Measurements from ENCODE around the gene UMAD1.

UMAD1 gene

GRCh38 chr7:7851381-7851780, 210.8 kb downstream of the UMAD1 start:
- Histone ChIP-seq H3K4me3 (ENCODE audit: low read length) (no peak overlapping the region), H3K27ac (ENCODE audit: low read length) (no peak overlapping the region), H3K4me1 (ENCODE audit: control insufficient read depth, insufficient read depth, low read length) (no peaks in the 10 kb centered on the region), H3K36me3 (ENCODE audit: control insufficient read depth, insufficient read depth, low read length) (peaks cover 3% of the 10 kb centered on the region), H3K27me3 (ENCODE audit: control insufficient read depth, insufficient read depth, low read length) (no peaks in the 10 kb centered on the region), H3K9me3 (ENCODE audit: control insufficient read depth, insufficient read depth, low read length) (peaks cover 3% of the 10 kb centered on the region)
- no peak for DNase-seq (ENCODE audit: low read depth, low spot score)
- no CpG with 5 or more reads among the region's 1 CpG for WGBS (ENCODE audit: insufficient coverage, insufficient read length)

GRCh38 chr7:7851991-7852390, 211.4 kb downstream of the UMAD1 start:
- Histone ChIP-seq H3K27ac (ENCODE audit: low read length) (no peak overlapping the region), H3K4me1 (ENCODE audit: control insufficient read depth, insufficient read depth, low read length) (no peaks in the 10 kb centered on the region), H3K27me3 (ENCODE audit: control insufficient read depth, insufficient read depth, low read length) (no peaks in the 10 kb centered on the region), H3K9me3 (ENCODE audit: control insufficient read depth, insufficient read depth, low read length) (peaks cover 3% of the 10 kb centered on the region), H3K36me3 (ENCODE audit: control insufficient read depth, insufficient read depth, low read length) (peaks cover 3% of the 10 kb centered on the region), H3K4me3 (ENCODE audit: low read length) (no peak overlapping the region)
- DNase-seq (ENCODE audit: low read depth, low spot score), result no peak
- WGBS (ENCODE audit: insufficient coverage, insufficient read length), result no CpG with 5 or more reads among the region's 3 CpGs

- Histone ChIP-seq H3K4me3 (ENCODE audit: low read length) (no peak overlapping the region), H3K9me3 (ENCODE audit: control insufficient read depth, insufficient read depth, low read length) (peaks cover 3% of the 10 kb centered on the region), H3K27ac (ENCODE audit: low read length) (no peak overlapping the region), H3K4me1 (ENCODE audit: control insufficient read depth, insufficient read depth, low read length) (0 out of 2 replicates have a peak, but pooled peaks cover 2% of the 10 kb centered on the region), H3K27me3 (ENCODE audit: control insufficient read depth, insufficient read depth, low read length) (no peaks in the 10 kb centered on the region), H3K36me3 (ENCODE audit: control insufficient read depth, insufficient read depth, low read length) (peaks cover 3% of the 10 kb centered on the region)
- no peak for DNase-seq (ENCODE audit: low read depth, low spot score)
- WGBS (ENCODE audit: insufficient coverage, insufficient read length), result no CpG with 5 or more reads among the region's 3 CpGs
These were observed 216.6 kb downstream of the UMAD1 start for GRCh38 chr7:7857143-7857583.

DNA sequence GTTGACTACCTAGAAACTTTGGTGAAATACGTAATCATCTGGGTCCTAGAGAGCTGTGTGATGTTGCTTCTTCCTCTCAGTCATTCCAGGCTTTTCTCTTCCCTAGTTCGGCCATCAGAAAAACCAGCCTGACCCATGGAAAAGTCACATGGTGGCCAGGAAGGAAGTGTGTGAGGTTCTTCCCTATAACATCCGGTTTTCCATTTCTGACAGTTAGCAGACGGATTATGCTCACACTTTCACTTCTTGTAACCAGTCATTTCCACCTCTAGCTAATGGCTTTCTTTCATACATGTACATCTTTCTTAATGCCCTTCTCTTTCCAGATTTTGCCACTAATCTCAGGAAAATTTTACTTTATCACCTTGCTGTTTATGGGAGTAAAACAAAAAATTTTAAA, 218.0 kb downstream of the UMAD1 start:
- Histone ChIP-seq H3K27me3 (ENCODE audit: control insufficient read depth, insufficient read depth, low read length) (no peaks in the 10 kb centered on the region), H3K36me3 (ENCODE audit: control insufficient read depth, insufficient read depth, low read length) (peaks cover 3% of the 10 kb centered on the region), H3K4me3 (ENCODE audit: low read length) (no peak overlapping the region), H3K4me1 (ENCODE audit: control insufficient read depth, insufficient read depth, low read length) (peaks cover 2% of the 10 kb centered on the region; the same call in 1 of the 2 replicates), H3K9me3 (ENCODE audit: control insufficient read depth, insufficient read depth, low read length) (peaks cover 3% of the 10 kb centered on the region), H3K27ac (ENCODE audit: low read length) (no peak overlapping the region)
- no CpG with 5 or more reads among the region's 4 CpGs for WGBS (ENCODE audit: insufficient coverage, insufficient read length)
- DNase-seq (ENCODE audit: low read depth, low spot score), result no peak

GRCh38 chr7:7859411-7859810, 218.9 kb downstream of the UMAD1 start:
- no peak for DNase-seq (ENCODE audit: low read depth, low spot score)
- Histone ChIP-seq H3K4me1 (ENCODE audit: control insufficient read depth, insufficient read depth, low read length) (peaks cover 2% of the 10 kb centered on the region; the same call in 1 of the 2 replicates), H3K36me3 (ENCODE audit: control insufficient read depth, insufficient read depth, low read length) (peaks cover 3% of the 10 kb centered on the region), H3K9me3 (ENCODE audit: control insufficient read depth, insufficient read depth, low read length) (peaks cover 3% of the 10 kb centered on the region), H3K27ac (ENCODE audit: low read length) (no peak overlapping the region), H3K4me3 (ENCODE audit: low read length) (no peak overlapping the region), H3K27me3 (ENCODE audit: control insufficient read depth, insufficient read depth, low read length) (no peaks in the 10 kb centered on the region)
- WGBS (ENCODE audit: insufficient coverage, insufficient read length), result no CpG with 5 or more reads among the region's 4 CpGs

DNA sequence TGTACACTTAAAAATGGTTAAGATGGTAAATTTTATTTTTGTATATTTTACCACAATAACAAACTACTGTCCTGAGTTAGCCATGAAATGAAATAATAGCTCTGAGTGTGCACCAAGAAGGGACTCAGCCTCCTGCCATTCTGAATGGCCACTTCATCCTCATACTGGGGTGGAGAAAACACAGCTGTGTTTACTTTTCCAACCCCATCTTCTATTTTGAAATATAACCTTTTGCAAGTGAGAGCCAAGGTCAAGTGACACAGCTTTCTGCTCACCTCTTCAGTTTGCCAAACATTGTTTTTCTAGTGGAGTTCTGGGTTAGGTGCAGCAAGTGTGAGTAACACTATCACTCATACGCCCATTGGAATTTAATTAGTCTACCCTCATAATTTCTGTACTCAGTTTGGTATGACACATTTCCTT, 220.7 kb downstream of the UMAD1 start:
- Histone ChIP-seq H3K4me3 (ENCODE audit: low read length) (no peak overlapping the region), H3K4me1 (ENCODE audit: control insufficient read depth, insufficient read depth, low read length) (peaks cover 2% of the 10 kb centered on the region; the same call in 1 of the 2 replicates), H3K36me3 (ENCODE audit: control insufficient read depth, insufficient read depth, low read length) (no peaks in the 10 kb centered on the region), H3K27me3 (ENCODE audit: control insufficient read depth, insufficient read depth, low read length) (no peaks in the 10 kb centered on the region), H3K9me3 (ENCODE audit: control insufficient read depth, insufficient read depth, low read length) (no peaks in the 10 kb centered on the region), H3K27ac (ENCODE audit: low read length) (no peak overlapping the region)
- no CpG with 5 or more reads among the region's 1 CpG for WGBS (ENCODE audit: insufficient coverage, insufficient read length)
- DNase-seq (ENCODE audit: low read depth, low spot score), result no peak

DNA sequence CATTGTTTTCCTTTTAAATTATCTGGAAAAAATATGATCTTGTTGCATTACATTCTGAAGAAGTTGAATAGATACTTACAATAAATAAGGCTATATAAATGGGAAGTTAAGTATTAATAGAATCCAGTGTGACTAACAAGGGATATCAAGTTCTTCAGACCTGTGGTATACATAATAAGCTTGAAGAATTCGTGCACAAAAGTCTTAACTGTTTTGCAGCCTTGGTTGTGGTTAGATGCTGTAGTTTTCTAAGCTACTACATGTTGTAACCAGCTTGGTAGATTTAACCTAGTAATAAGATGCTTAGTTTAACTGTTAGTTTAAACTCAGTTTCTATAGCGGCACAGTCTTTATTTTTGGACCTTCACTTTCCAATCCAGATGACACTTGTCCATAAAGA, 221.8 kb downstream of the UMAD1 start:
- H3K4me1 ChIP-seq (ENCODE audit: control insufficient read depth, insufficient read depth, low read length), result peaks cover 2% of the 10 kb centered on the region; the same call in 1 of the 2 replicates
- no CpG with 5 or more reads among the region's 2 CpGs for WGBS (ENCODE audit: insufficient coverage, insufficient read length)
- no peak overlapping the region for H3K27ac ChIP-seq (ENCODE audit: low read length)
- H3K27me3 ChIP-seq (ENCODE audit: control insufficient read depth, insufficient read depth, low read length), result no peaks in the 10 kb centered on the region
- H3K9me3 ChIP-seq (ENCODE audit: control insufficient read depth, insufficient read depth, low read length), result no peaks in the 10 kb centered on the region
- no peak for DNase-seq (ENCODE audit: low read depth, low spot score)
- H3K4me3 ChIP-seq (ENCODE audit: low read length), result no peak overlapping the region
- H3K36me3 ChIP-seq (ENCODE audit: control insufficient read depth, insufficient read depth, low read length), result no peaks in the 10 kb centered on the region

- no peak overlapping the region for H3K27ac ChIP-seq (ENCODE audit: low read length)
- H3K36me3 ChIP-seq (ENCODE audit: control insufficient read depth, insufficient read depth, low read length), result no peaks in the 10 kb centered on the region
- H3K9me3 ChIP-seq (ENCODE audit: control insufficient read depth, insufficient read depth, low read length), result no peaks in the 10 kb centered on the region
- no peaks in the 10 kb centered on the region for H3K27me3 ChIP-seq (ENCODE audit: control insufficient read depth, insufficient read depth, low read length)
- no peak overlapping the region for H3K4me3 ChIP-seq (ENCODE audit: low read length)
- DNase-seq (ENCODE audit: low read depth, low spot score), result no peak
- WGBS (ENCODE audit: insufficient coverage, insufficient read length), result no CpG with 5 or more reads among the region's 10 CpGs
- peaks cover 4% of the 10 kb centered on the region; the same call in 1 of the 2 replicates for H3K4me1 ChIP-seq (ENCODE audit: control insufficient read depth, insufficient read depth, low read length)
These were observed 227.5 kb downstream of the UMAD1 start for GRCh38 chr7:7867846-7868571.

- WGBS (ENCODE audit: insufficient coverage, insufficient read length), result no CpG with 5 or more reads among the region's 1 CpG
- no peaks in the 10 kb centered on the region for H3K27me3 ChIP-seq (ENCODE audit: control insufficient read depth, insufficient read depth, low read length)
- no peaks in the 10 kb centered on the region for H3K36me3 ChIP-seq (ENCODE audit: control insufficient read depth, insufficient read depth, low read length)
- H3K27ac ChIP-seq (ENCODE audit: low read length), result no peak overlapping the region
- H3K9me3 ChIP-seq (ENCODE audit: control insufficient read depth, insufficient read depth, low read length), result no peaks in the 10 kb centered on the region
- no peak overlapping the region for H3K4me3 ChIP-seq (ENCODE audit: low read length)
- DNase-seq (ENCODE audit: low read depth, low spot score), result no peak
- H3K4me1 ChIP-seq (ENCODE audit: control insufficient read depth, insufficient read depth, low read length), result peaks cover 4% of the 10 kb centered on the region; the same call in 1 of the 2 replicates
These were observed 228.0 kb downstream of the UMAD1 start for GRCh38 chr7:7868572-7868899.

DNA sequence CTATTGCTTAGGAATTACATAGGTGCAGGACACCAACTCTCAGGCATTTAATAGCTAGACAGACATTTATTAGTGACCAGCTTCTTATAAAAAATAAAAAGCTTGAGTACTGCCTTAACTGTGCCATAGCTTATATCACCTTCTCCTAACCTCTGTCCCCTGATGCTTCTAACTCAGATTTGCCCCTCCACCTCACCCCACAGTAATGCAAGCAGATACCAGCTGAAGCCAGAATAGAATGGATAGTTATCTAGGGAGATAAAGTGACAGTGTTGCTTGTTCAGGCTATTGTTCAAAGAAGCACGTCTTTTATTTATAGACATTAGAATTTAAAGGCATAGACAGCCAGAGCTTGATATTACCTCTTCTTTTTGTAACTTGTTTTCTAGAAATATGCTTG, 228.5 kb downstream of the UMAD1 start:
- H3K4me3 ChIP-seq (ENCODE audit: low read length), result no peak overlapping the region
- peaks cover 4% of the 10 kb centered on the region; the same call in 1 of the 2 replicates for H3K4me1 ChIP-seq (ENCODE audit: control insufficient read depth, insufficient read depth, low read length)
- no peaks in the 10 kb centered on the region for H3K27me3 ChIP-seq (ENCODE audit: control insufficient read depth, insufficient read depth, low read length)
- no peaks in the 10 kb centered on the region for H3K9me3 ChIP-seq (ENCODE audit: control insufficient read depth, insufficient read depth, low read length)
- no peak overlapping the region for H3K27ac ChIP-seq (ENCODE audit: low read length)
- H3K36me3 ChIP-seq (ENCODE audit: control insufficient read depth, insufficient read depth, low read length), result no peaks in the 10 kb centered on the region
- no CpG with 5 or more reads among the region's 1 CpG for WGBS (ENCODE audit: insufficient coverage, insufficient read length)
- DNase-seq (ENCODE audit: low read depth, low spot score), result no peak

- Histone ChIP-seq H3K9me3 (ENCODE audit: control insufficient read depth, insufficient read depth, low read length) (no peaks in the 10 kb centered on the region), H3K36me3 (ENCODE audit: control insufficient read depth, insufficient read depth, low read length) (no peaks in the 10 kb centered on the region), H3K27me3 (ENCODE audit: control insufficient read depth, insufficient read depth, low read length) (no peaks in the 10 kb centered on the region), H3K4me3 (ENCODE audit: low read length) (no peak overlapping the region), H3K4me1 (ENCODE audit: control insufficient read depth, insufficient read depth, low read length) (peaks cover 4% of the 10 kb centered on the region; the same call in 1 of the 2 replicates), H3K27ac (ENCODE audit: low read length) (no peak overlapping the region)
- no CpG with 5 or more reads among the region's 3 CpGs for WGBS (ENCODE audit: insufficient coverage, insufficient read length)
- no peak for DNase-seq (ENCODE audit: low read depth, low spot score)
These were observed 229.1 kb downstream of the UMAD1 start for GRCh38 chr7:7869651-7870050.
